Neural cell (in vitro differentiated cells): ENCODE data around the gene FABP7. TPM values are rescaled to one million over a fixed set of nuclear protein-coding genes. Genes with fewer than 3 reads are reported as not detected.

Source experiments
- H2AFZ ChIP-seq: fragments of 200-600, 300-800 bp; sonication (generic), shearing (Covaris generic); 2 replicates; pipeline ENCODE4 v1.6.0; 2014; ENCODE audit warnings: low read depth, mild to moderate bottlenecking, antibody characterized with exemption, low read length, moderate library complexity
- H3F3A ChIP-seq: fragments of 200-600 bp; shearing (Covaris generic); 2 replicates; pipeline ENCODE4 v1.6.1; 2016; ENCODE audit warnings: mild to moderate bottlenecking, moderate library complexity, mixed read lengths, antibody characterized with exemption, low read length; ENCODE audit not compliant: insufficient read depth, poor library complexity, severe bottlenecking
- H3K27ac ChIP-seq: fragments of 200-600, 300-800 bp; sonication (generic), shearing (Covaris generic); 2 replicates; pipeline ENCODE4 v1.5.1; 2014; ENCODE audit warnings: mild to moderate bottlenecking, low read length, moderate library complexity
- H3K27me3 ChIP-seq: fragments of 300-800, 200-600 bp; sonication (generic), shearing (Covaris generic); 2 replicates; pipeline ENCODE4 v1.6.0; 2014; ENCODE audit warnings: mild to moderate bottlenecking, low read depth, low read length, moderate library complexity; ENCODE audit not compliant: insufficient read depth
- H3K36me3 ChIP-seq: fragments of 300-800, 200-600 bp; sonication (generic), shearing (Covaris generic); 2 replicates; pipeline ENCODE4 v1.5.1; 2014; ENCODE audit warnings: mild to moderate bottlenecking, antibody characterized with exemption, low read length, moderate library complexity; ENCODE audit not compliant: insufficient read depth
- H3K4me2 ChIP-seq: fragments of 300-800, 200-600 bp; sonication (generic), shearing (Covaris generic); 2 replicates; pipeline ENCODE4 v1.6.0; 2014; ENCODE audit warnings: mild to moderate bottlenecking, low read length
- H3K4me3 ChIP-seq: fragments of 300-800, 200-600 bp; sonication (generic), shearing (Covaris generic); 2 replicates; pipeline ENCODE4 v1.5.1; 2014; ENCODE audit warnings: mild to moderate bottlenecking, low read length, moderate library complexity
- H3K79me2 ChIP-seq: fragments of 200-600 bp; shearing (Covaris generic); replicated peaks from 2 replicates; pipeline ENCODE4 v1.6.0; 2014; ENCODE audit warnings: mild to moderate bottlenecking, low read length, moderate library complexity; ENCODE audit not compliant: insufficient read depth
- H3K9ac ChIP-seq: fragments of 300-800, 200-600 bp; sonication (generic), shearing (Covaris generic); 2 replicates; pipeline ENCODE4 v1.6.1; 2016; ENCODE audit warnings: mild to moderate bottlenecking, low read length, mixed read lengths
- H3K9me2 ChIP-seq: fragments of 200-600 bp; shearing (Covaris generic); 2 replicates; pipeline ENCODE4 v1.6.1; 2016; ENCODE audit warnings: mild to moderate bottlenecking, low read length, mixed read lengths; ENCODE audit not compliant: insufficient read depth
- H3K9me3 ChIP-seq: fragments of 200-600, 300-800 bp; sonication (generic), shearing (Covaris generic); 2 replicates; pipeline ENCODE4 v1.6.1; 2016; ENCODE audit warnings: mild to moderate bottlenecking, mixed run types, low read length, moderate library complexity, mixed read lengths
- H4K20me1 ChIP-seq: fragments of 200-600 bp; shearing (Covaris generic); 2 replicates; pipeline ENCODE4 v1.6.1; 2016; ENCODE audit warnings: mild to moderate bottlenecking, mixed run types; ENCODE audit not compliant: insufficient read depth
- EP300 ChIP-seq: fragments of 450-650 bp; conservative IDR thresholded peaks from 2 replicates; pipeline ENCODE4 v1.6.1; 2014; ENCODE audit warnings: antibody characterized with exemption, mild to moderate bottlenecking, moderate library complexity; ENCODE audit not compliant: poor library complexity, severe bottlenecking
- EZH2 ChIP-seq: fragments of 200-600, 300-800 bp; shearing (Covaris generic), sonication (generic); IDR thresholded peaks from 2 replicates; pipeline ENCODE4 v1.6.1; 2014; ENCODE audit warnings: antibody characterized with exemption, low read length, borderline replicate concordance, mild to moderate bottlenecking; ENCODE audit not compliant: insufficient read depth, poor library complexity, severe bottlenecking
- MXI1 ChIP-seq: fragments of 450-650 bp; conservative IDR thresholded peaks from 2 replicates; pipeline ENCODE4 v1.6.1; 2014; ENCODE audit warnings: antibody characterized with exemption, mild to moderate bottlenecking; ENCODE audit not compliant: poor library complexity, severe bottlenecking
- POLR2AphosphoS5 ChIP-seq: IDR thresholded peaks from 2 replicates; pipeline ENCODE4 v1.6.1; 2012
- RAD21 ChIP-seq: fragments of 450-650 bp; conservative IDR thresholded peaks from 2 replicates; pipeline ENCODE4 v1.6.1; 2014; ENCODE audit warnings: antibody characterized with exemption, mild to moderate bottlenecking, moderate library complexity
- SMC3 ChIP-seq: fragments of 450-650 bp; conservative IDR thresholded peaks from 2 replicates; pipeline ENCODE4 v1.6.1; 2014; ENCODE audit warnings: antibody characterized with exemption, mild to moderate bottlenecking, moderate library complexity; ENCODE audit not compliant: poor library complexity
- TAF1 ChIP-seq: IDR thresholded peaks from 2 replicates; pipeline ENCODE4 v1.6.1; 2012; ENCODE audit warnings: low read depth
- polyA plus RNA-seq: library from polyadenylated mRNA; depleted of rRNA; stranded (reverse); fragments of >200 nt; gene quantifications from 2 replicates; pipeline ENCODE4 v1.2.3, GENCODE V29; 2014
- TF ChIP-seq, protein P1 (sequence below): fragments of 450-650 bp; IDR thresholded peaks from 2 replicates; pipeline ENCODE4 v1.5.1; 2014; ENCODE audit warnings: antibody characterized with exemption, mild to moderate bottlenecking, moderate library complexity; ENCODE audit not compliant: poor library complexity, severe bottlenecking
- TF ChIP-seq, protein P2 (sequence below): IDR thresholded peaks from 2 replicates; pipeline ENCODE4 v1.6.1; 2012; ENCODE audit warnings: borderline replicate concordance

Gene FABP7
- polyA plus RNA-seq, 1 donor from 2014 or later, result 37.2 TPM

DNA sequence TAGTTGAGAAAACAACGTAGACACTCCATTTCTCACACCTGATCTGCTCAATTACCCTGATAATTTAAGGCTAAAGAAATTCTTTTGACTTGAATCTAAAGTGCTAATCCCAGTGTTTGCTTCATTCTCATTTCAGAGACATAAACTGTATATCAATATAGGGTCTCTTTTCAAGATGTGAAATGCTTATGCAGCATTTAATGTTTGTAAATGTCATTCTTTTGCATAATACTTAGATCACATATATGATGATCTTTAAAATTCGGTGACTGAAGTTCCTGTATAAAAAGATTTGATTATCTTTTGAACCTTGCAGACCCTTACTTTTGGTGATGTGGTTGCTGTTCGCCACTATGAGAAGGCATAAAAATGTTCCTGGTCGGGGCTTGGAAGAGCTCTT is 3.9 kb downstream of the FABP7 start:
- no peak overlapping the region for H2AFZ ChIP-seq
- TF ChIP-seq POLR2AphosphoS5 (no peak), MXI1 (no peak), EP300 (no peak)
- TF ChIP-seq, protein P1, sequence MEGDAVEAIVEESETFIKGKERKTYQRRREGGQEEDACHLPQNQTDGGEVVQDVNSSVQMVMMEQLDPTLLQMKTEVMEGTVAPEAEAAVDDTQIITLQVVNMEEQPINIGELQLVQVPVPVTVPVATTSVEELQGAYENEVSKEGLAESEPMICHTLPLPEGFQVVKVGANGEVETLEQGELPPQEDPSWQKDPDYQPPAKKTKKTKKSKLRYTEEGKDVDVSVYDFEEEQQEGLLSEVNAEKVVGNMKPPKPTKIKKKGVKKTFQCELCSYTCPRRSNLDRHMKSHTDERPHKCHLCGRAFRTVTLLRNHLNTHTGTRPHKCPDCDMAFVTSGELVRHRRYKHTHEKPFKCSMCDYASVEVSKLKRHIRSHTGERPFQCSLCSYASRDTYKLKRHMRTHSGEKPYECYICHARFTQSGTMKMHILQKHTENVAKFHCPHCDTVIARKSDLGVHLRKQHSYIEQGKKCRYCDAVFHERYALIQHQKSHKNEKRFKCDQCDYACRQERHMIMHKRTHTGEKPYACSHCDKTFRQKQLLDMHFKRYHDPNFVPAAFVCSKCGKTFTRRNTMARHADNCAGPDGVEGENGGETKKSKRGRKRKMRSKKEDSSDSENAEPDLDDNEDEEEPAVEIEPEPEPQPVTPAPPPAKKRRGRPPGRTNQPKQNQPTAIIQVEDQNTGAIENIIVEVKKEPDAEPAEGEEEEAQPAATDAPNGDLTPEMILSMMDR, result no peak
- no peaks in the 10 kb centered on the region for H3K9me3 ChIP-seq
- no peaks in the 10 kb centered on the region for H3K27me3 ChIP-seq
- no peaks in the 10 kb centered on the region for H3K9me2 ChIP-seq
- H3F3A ChIP-seq, result no peaks in the 10 kb centered on the region
- no peaks in the 10 kb centered on the region for H4K20me1 ChIP-seq
- peaks cover 13% of the 10 kb centered on the region for H3K79me2 ChIP-seq
- no peak overlapping the region for H3K4me2 ChIP-seq
- no peak overlapping the region for H3K9ac ChIP-seq
- no peak overlapping the region for H3K4me3 ChIP-seq
- H3K27ac ChIP-seq, result no peak overlapping the region
- no peaks in the 10 kb centered on the region for H3K36me3 ChIP-seq

DNA sequence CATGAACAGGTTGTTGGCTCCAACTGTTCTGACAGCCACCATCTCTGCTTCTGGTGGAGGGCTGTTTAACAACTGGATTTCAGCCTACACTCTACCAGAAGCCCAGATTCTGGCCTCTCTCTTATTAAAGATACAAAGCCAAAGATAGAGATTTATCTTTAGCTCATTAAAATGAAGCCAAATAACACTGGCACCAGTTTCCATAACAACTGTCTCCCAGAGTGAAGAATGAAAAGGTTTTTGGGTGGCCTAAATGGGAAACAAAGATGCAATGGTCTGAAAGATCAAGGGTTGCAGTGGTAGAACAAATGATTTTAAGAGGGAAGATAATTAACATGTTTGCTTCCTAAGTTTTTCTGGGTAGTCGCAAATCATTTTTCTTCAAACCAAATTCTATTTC is 6.4 kb downstream of the FABP7 start:
- H3F3A ChIP-seq, result no peaks in the 10 kb centered on the region
- no peaks in the 10 kb centered on the region for H3K27me3 ChIP-seq
- no peak overlapping the region for H3K4me2 ChIP-seq
- no peaks in the 10 kb centered on the region for H3K9me3 ChIP-seq
- H2AFZ ChIP-seq, result no peak overlapping the region
- no peaks in the 10 kb centered on the region for H3K9me2 ChIP-seq
- TF ChIP-seq RAD21 (no peak), MXI1 (no peak), TAF1 (no peak), SMC3 (no peak), EP300 (no peak), EZH2 (no peak), POLR2AphosphoS5 (no peak)
- TF ChIP-seq, protein P2, sequence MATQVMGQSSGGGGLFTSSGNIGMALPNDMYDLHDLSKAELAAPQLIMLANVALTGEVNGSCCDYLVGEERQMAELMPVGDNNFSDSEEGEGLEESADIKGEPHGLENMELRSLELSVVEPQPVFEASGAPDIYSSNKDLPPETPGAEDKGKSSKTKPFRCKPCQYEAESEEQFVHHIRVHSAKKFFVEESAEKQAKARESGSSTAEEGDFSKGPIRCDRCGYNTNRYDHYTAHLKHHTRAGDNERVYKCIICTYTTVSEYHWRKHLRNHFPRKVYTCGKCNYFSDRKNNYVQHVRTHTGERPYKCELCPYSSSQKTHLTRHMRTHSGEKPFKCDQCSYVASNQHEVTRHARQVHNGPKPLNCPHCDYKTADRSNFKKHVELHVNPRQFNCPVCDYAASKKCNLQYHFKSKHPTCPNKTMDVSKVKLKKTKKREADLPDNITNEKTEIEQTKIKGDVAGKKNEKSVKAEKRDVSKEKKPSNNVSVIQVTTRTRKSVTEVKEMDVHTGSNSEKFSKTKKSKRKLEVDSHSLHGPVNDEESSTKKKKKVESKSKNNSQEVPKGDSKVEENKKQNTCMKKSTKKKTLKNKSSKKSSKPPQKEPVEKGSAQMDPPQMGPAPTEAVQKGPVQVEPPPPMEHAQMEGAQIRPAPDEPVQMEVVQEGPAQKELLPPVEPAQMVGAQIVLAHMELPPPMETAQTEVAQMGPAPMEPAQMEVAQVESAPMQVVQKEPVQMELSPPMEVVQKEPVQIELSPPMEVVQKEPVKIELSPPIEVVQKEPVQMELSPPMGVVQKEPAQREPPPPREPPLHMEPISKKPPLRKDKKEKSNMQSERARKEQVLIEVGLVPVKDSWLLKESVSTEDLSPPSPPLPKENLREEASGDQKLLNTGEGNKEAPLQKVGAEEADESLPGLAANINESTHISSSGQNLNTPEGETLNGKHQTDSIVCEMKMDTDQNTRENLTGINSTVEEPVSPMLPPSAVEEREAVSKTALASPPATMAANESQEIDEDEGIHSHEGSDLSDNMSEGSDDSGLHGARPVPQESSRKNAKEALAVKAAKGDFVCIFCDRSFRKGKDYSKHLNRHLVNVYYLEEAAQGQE, result no peak
- TF ChIP-seq, protein P1, result no peak
- no peak overlapping the region for H3K27ac ChIP-seq
- no peaks in the 10 kb centered on the region for H3K36me3 ChIP-seq
- peaks cover 8% of the 10 kb centered on the region for H3K79me2 ChIP-seq
- no peaks in the 10 kb centered on the region for H4K20me1 ChIP-seq
- no peak overlapping the region for H3K9ac ChIP-seq
- no peak overlapping the region for H3K4me3 ChIP-seq
